Karpas-422 (cell line): Measurements from ENCODE around the gene NUDT16L1. TPM values are rescaled to one million over a fixed set of nuclear protein-coding genes. Genes with fewer than 3 reads are reported as not detected.

Experiments used
- DNase-seq: peaks from one replicate; pipeline ENCODE4 v3.0.0-alpha.2; 2015
- H2AFZ ChIP-seq: fragments of 200-600 bp; sonication (generic); 2 replicates; pipeline ENCODE4 v1.6.1; 2014; ENCODE audit warnings: antibody characterized with exemption, low read length, mixed read lengths
- H3K27ac ChIP-seq: fragments of 200-600 bp; sonication (generic); 2 replicates; pipeline ENCODE4 v1.5.1; 2014; ENCODE audit warnings: mild to moderate bottlenecking, low read length, moderate library complexity
- H3K27me3 ChIP-seq: fragments of 200-600 bp; sonication (generic); 2 replicates; pipeline ENCODE4 v1.6.1; 2014; ENCODE audit warnings: low read length, mixed read lengths
- H3K36me3 ChIP-seq: fragments of 200-600 bp; sonication (generic); 2 replicates; pipeline ENCODE4 v1.6.1; 2014; ENCODE audit warnings: low read length, mixed read lengths; ENCODE audit not compliant: insufficient read depth
- H3K4me1 ChIP-seq: fragments of 200-600 bp; sonication (generic); 2 replicates; pipeline ENCODE4 v1.6.1; 2014; ENCODE audit warnings: mild to moderate bottlenecking, low read length, mixed read lengths
- H3K4me2 ChIP-seq: fragments of 200-600 bp; sonication (generic); 2 replicates; pipeline ENCODE4 v1.6.1; 2014; ENCODE audit warnings: low read length, low read depth, mild to moderate bottlenecking; ENCODE audit not compliant: poor library complexity, severe bottlenecking
- H3K4me3 ChIP-seq: fragments of 200-600 bp; sonication (generic); 2 replicates; pipeline ENCODE4 v1.5.1; 2014; ENCODE audit warnings: mild to moderate bottlenecking, antibody characterized with exemption, low read length, mixed read lengths
- H3K79me2 ChIP-seq: fragments of 200-600 bp; sonication (generic); 2 replicates; pipeline ENCODE4 v1.6.1; 2014; ENCODE audit warnings: mild to moderate bottlenecking, low read length, mixed read lengths
- H3K9ac ChIP-seq: fragments of 200-600 bp; sonication (generic); 2 replicates; pipeline ENCODE4 v1.6.0; 2014; ENCODE audit warnings: low read length
- H3K9me2 ChIP-seq: fragments of 200-600 bp; sonication (generic), shearing (Covaris generic); replicated peaks from 2 replicates; pipeline ENCODE4 v1.6.0; 2014; ENCODE audit warnings: mild to moderate bottlenecking, low read length, moderate library complexity; ENCODE audit not compliant: insufficient read depth
- H3K9me3 ChIP-seq: fragments of 300-700, 200-600 bp; sonication (generic); 2 replicates; pipeline ENCODE4 v1.6.1; 2014; ENCODE audit warnings: low read length, mixed read lengths
- H4K20me1 ChIP-seq: fragments of 200-600 bp; sonication (generic); 2 replicates; pipeline ENCODE4 v1.6.1; 2014; ENCODE audit warnings: mild to moderate bottlenecking, antibody characterized with exemption, low read length, low read depth; ENCODE audit not compliant: insufficient read depth
- total RNA-seq: library from RNA; depleted of rRNA; stranded (reverse); fragments of >200 nt; shearing (Covaris generic); gene quantifications from 2 replicates; pipeline ENCODE4 v1.2.3, GENCODE V29; 2014; ENCODE audit warnings: low replicate concordance

The NUDT16L1 gene
- total RNA-seq, 1 experiment from 2014 or later = 24.0 TPM

DNA sequence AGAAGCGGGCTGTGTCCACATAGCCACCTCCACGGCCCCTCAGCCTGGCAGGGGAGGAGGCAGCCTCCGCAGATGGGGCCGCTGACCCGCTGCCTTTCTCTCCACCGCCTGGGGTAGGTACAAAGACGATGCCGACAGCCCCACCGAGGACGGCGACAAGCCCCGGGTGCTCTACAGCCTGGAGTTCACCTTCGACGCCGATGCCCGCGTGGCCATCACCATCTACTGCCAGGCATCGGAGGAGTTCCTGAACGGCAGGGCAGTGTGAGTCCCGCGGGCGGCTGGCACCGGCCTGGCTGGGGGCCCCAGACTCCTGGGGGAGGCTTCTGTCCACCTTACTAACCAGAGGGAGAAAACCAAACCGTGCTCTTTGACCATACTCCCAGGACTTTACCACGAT, 40.8 kb upstream of the NUDT16L1 start:
- Histone ChIP-seq H3K9me3 (no peaks in the 10 kb centered on the region), H4K20me1 (no peaks in the 10 kb centered on the region), H3K4me3 (no peak overlapping the region), H3K4me2 (no peak overlapping the region), H3K4me1 (peaks cover 8% of the 10 kb centered on the region), H3K27ac (no peak overlapping the region), H3K27me3 (no peaks in the 10 kb centered on the region), H3K36me3 (no peaks in the 10 kb centered on the region; the same call in 1 of the 2 replicates), H2AFZ (no peak overlapping the region), H3K9me2 (no peaks in the 10 kb centered on the region), H3K79me2 (peaks cover 15% of the 10 kb centered on the region), H3K9ac (no peak overlapping the region)
- DNase-seq = no peak

DNA sequence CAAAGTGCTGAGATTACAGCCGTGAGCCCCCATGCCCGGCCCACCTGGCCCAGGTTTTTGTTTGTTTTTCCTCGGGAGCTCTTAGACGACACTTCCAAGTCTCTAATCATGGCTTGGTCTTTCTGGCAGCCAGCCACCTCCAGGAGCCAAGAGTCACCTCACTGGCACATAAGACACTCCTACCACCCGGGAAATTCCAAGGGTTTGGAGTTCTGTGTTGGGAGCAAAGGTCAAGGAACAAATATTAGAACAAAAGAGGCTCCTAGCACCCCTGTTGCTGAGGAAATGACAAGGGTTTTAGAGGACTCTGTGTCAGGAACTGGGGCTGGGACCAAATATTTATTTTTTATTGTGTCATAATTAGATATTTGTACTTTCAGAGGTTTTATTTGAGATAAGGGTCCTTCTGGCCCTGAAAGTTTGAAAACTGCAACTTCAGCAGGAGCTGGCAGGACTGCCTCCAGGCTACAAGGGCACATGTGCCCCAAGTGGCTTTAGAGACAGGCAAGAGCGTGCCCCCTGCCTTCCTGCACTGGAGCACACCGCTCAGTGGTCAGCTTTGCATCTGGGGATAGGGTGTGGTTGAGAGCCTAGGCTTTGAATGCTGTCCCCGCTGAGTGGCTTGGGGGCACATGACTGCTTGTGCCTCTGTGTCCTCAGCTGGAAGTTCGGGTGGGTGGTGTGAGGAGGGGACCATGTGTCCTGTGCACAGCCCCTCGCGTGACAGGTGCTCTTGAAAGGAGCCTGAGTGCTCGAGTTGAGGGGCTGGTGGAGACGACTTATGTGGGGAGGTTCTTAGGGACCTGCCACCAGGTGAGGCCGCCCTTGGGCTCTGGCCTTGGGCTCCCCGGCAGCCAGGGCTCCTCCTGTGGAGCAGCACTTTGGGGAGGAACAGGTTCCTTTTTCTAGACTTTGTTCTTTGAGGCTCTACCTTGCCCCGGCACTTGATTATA, 39.1 kb upstream of the NUDT16L1 start:
- no peaks in the 10 kb centered on the region for H3K9me3 ChIP-seq
- H3K4me2 ChIP-seq = no peak overlapping the region
- DNase-seq = no peak
- H2AFZ ChIP-seq = no peak overlapping the region
- peaks cover 8% of the 10 kb centered on the region for H3K4me1 ChIP-seq
- no peaks in the 10 kb centered on the region for H3K9me2 ChIP-seq
- no peak overlapping the region for H3K4me3 ChIP-seq
- H3K27ac ChIP-seq = no peak overlapping the region
- no peak overlapping the region for H3K9ac ChIP-seq
- H4K20me1 ChIP-seq = no peaks in the 10 kb centered on the region
- H3K27me3 ChIP-seq = no peaks in the 10 kb centered on the region
- H3K36me3 ChIP-seq = no peaks in the 10 kb centered on the region; the same call in 1 of the 2 replicates
- H3K79me2 ChIP-seq = peaks cover 9% of the 10 kb centered on the region

DNA sequence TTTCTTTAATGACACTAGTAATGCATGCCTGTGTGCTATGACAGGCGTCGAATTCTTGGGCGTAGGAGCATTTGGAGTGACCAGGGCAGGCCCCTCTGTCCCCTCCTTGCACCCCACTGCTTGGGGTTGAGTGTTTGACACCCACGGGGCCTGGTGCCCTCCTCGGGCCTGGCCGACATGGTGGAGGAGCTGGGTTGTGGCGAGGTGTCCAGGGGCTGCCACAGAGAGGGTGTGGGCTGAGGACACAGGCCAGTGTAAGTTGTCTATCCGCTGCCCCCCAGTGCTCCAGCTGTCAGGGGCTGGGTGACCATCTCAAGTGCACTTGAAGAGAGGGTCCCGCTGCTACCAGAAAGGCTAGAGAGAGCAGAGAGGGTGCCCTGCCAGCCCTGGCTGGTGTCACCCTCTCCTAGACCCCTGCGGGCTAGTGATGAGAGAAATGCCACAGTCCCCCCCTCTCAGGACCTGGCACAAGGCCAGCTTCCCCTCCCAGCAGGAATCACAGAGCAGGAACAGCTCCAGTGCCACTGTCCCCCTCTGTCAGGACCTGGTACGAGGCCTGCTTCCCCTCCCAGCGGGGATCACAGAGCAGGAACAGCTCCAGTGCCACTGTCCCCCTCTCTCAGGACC, 38.3 kb upstream of the NUDT16L1 start:
- Histone ChIP-seq H3K9me2 (no peaks in the 10 kb centered on the region), H3K79me2 (0 out of 2 replicates have a peak, but pooled peaks cover 3% of the 10 kb centered on the region), H3K4me1 (peaks cover 8% of the 10 kb centered on the region), H2AFZ (no peak overlapping the region), H4K20me1 (no peaks in the 10 kb centered on the region), H3K36me3 (no peaks in the 10 kb centered on the region; the same call in 1 of the 2 replicates), H3K4me2 (no peak overlapping the region), H3K27me3 (no peaks in the 10 kb centered on the region), H3K9me3 (no peaks in the 10 kb centered on the region), H3K4me3 (no peak overlapping the region), H3K27ac (no peak overlapping the region), H3K9ac (no peak overlapping the region)
- DNase-seq = no peak

DNA sequence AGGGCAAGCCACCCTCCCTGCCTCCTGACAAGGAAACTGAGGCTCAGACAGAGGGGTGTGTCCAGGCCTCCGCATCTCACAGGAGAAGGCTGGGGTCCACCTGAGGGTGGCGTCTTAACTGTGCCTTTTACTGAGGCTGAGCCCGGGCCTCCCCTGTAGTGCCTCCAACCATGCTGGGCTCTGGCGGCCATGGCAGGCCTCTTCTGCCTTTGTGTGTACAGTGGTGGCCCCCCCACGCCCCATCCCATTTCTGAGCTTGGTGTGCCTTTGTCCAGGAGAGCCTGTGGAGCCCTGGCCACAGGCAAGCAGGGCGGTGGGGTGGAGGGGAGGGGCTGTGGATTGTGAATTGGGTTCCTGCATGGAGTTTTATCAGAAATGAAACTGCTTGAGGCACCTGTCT, 37.6 kb upstream of the NUDT16L1 start:
- no peaks in the 10 kb centered on the region for H4K20me1 ChIP-seq
- H3K4me3 ChIP-seq = no peak overlapping the region
- H2AFZ ChIP-seq = no peak overlapping the region
- no peak overlapping the region for H3K27ac ChIP-seq
- H3K27me3 ChIP-seq = no peaks in the 10 kb centered on the region
- no peak overlapping the region for H3K9ac ChIP-seq
- H3K4me1 ChIP-seq = peaks cover 8% of the 10 kb centered on the region
- DNase-seq = no peak
- H3K4me2 ChIP-seq = no peak overlapping the region
- H3K36me3 ChIP-seq = no peaks in the 10 kb centered on the region; the same call in 1 of the 2 replicates
- H3K9me2 ChIP-seq = no peaks in the 10 kb centered on the region
- H3K79me2 ChIP-seq = 0 out of 2 replicates have a peak, but pooled peaks cover 3% of the 10 kb centered on the region
- H3K9me3 ChIP-seq = no peaks in the 10 kb centered on the region

DNA sequence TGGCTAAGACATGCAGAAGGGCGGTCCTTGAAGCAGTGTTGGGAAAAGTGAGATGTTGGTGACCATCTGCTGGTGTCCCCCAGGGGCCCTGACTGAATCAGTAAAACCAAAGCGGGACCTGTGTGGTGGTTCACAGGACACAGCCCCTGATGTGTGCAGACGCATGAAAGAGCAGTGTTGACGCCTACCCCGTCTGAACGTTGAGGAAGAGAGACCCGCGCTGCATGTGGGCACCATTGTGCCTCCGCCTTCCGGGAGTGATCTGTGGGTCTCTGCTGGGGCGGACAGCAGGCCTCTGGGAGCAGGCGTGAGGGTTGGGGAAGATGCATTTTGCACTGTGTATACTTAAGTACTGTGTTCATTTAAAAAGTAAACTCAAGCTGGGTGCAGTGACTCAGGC, 37.1 kb upstream of the NUDT16L1 start:
- H3K9me3 ChIP-seq = no peaks in the 10 kb centered on the region
- H3K27ac ChIP-seq = no peak overlapping the region
- no peaks in the 10 kb centered on the region for H4K20me1 ChIP-seq
- H3K36me3 ChIP-seq = no peaks in the 10 kb centered on the region; the same call in 1 of the 2 replicates
- H3K79me2 ChIP-seq = 0 out of 2 replicates have a peak, but pooled peaks cover under 1% of the 10 kb centered on the region
- DNase-seq = no peak
- H3K4me2 ChIP-seq = no peak overlapping the region
- no peak overlapping the region for H3K9ac ChIP-seq
- H3K4me1 ChIP-seq = peaks cover 4% of the 10 kb centered on the region
- H3K4me3 ChIP-seq = no peak overlapping the region
- H2AFZ ChIP-seq = no peak overlapping the region
- H3K9me2 ChIP-seq = no peaks in the 10 kb centered on the region
- H3K27me3 ChIP-seq = no peaks in the 10 kb centered on the region

DNA sequence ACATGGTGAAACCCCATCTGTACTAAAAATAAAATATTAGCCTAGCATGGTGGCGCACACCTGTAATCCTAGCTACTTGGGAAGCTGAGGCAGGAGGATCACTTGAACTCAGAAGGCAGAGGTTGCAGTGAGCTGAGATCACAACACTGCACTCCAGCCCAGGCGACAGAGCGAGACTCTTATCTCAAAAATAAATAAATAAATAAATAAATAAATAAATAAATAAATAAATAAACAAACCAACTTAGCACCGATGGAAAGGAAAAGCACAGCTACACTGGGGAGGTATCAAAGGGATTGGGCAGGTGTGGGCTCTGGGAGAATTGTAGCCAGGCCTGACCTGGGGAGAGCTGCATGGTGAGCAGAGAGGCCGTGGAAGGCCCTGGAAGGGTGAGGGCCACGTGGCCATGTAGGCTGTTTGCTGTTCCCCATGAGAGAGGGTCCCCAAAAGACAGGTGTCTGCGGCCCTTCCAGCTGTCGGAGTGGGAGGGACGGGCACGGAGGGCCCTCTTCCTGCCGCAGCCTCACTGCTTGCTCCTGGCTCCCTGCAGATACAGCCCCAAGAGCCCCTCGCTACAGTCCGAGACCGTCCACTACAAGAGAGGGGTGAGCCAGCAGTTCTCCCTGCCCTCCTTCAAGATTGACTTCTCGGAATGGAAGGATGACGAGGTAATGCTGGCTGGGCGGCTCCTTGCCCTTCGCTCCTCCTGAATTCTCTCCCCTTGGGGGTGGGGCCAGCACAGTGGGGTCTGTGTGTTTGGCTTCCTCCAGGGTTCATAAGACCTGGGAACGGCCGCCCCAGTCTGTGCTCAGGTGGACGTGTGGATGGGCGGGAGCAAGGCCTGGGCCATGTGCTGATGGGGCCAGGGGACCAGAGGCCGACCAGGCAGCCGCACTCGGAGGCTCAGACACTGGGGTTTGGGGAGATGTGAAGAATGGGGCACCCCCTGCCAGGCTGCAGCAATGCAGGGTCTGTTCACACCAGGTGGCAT, 36.4 kb upstream of the NUDT16L1 start:
- Histone ChIP-seq H3K79me2 (no peaks in the 10 kb centered on the region), H3K9me3 (no peaks in the 10 kb centered on the region), H3K4me1 (no peaks in the 10 kb centered on the region), H4K20me1 (no peaks in the 10 kb centered on the region), H2AFZ (no peak overlapping the region), H3K27me3 (no peaks in the 10 kb centered on the region), H3K4me2 (no peak overlapping the region), H3K9ac (no peak overlapping the region), H3K36me3 (no peaks in the 10 kb centered on the region; the same call in 1 of the 2 replicates), H3K9me2 (no peaks in the 10 kb centered on the region), H3K27ac (no peak overlapping the region), H3K4me3 (no peak overlapping the region)
- DNase-seq = no peak

DNA sequence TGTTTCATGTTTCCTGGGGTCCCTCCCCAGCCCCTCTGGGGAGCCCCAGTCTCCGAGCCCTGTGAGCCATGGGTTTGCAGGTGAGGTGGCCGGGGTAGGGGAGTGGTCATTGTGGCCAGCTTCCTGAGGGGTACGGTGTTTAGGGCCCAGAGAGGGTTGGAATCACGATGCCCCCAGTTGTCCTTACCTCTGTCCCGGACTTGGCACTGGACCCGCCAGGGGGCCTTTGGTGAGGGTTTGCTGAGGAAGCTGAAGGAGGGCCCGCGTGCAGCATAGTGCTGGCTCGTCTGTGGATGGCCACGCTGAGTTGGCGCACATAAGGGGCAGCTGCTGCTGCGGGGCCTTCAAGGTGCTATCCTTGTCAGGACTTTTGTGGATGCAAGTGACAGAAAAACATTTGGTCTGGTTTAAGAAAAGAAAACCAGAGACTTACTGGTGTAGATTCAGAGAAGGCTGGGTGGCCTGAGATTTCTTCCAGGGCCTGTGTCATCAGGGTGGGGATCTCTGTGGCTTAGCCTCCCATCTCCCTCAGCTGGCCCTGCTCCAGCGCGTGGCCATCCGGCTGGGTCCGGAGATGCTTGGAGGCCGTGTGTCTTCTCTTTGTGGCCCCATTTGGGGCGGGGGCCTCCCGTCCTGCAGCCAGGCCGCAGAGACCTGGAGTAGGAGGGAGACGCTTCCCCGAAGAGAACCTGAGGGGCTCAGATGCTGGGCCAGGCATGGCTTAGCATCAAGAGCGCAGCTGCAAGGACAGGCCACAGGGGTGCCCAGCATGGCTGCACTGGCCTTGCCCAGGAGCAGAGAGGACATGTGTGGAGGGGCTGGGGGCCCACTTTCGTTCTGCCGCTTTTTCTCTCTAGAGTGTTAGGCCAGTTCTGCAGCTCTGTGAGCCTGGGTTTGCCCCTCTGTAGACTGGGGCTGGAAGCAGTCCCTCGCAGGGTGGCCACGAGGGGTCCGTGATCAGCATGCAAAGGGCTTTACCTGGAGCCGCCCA, 33.7 kb upstream of the NUDT16L1 start:
- Histone ChIP-seq H3K27me3 (no peaks in the 10 kb centered on the region), H3K79me2 (no peaks in the 10 kb centered on the region), H3K4me3 (no peak overlapping the region), H2AFZ (no peak overlapping the region), H3K4me1 (no peaks in the 10 kb centered on the region), H3K36me3 (no peaks in the 10 kb centered on the region; the same call in 1 of the 2 replicates), H3K9me3 (no peaks in the 10 kb centered on the region), H3K4me2 (no peak overlapping the region), H3K27ac (no peak overlapping the region), H3K9ac (no peak overlapping the region), H3K9me2 (no peaks in the 10 kb centered on the region), H4K20me1 (no peaks in the 10 kb centered on the region)
- no peak for DNase-seq
